Esophagus squamous epithelium (tissue), 4 donors: ENCODE data around the gene LTB4R2.

Experiments used
- CTCF ChIP-seq, 6 experiments: fragments of 450-650 bp in 4 of 6; fragments of 200-600 bp in 2 of 6; sonication (generic) in 2 of 6; IDR thresholded peaks; one replicate each; pipeline ENCODE4 v1.5.1; 2016 to 2019; ENCODE audit warnings: antibody characterized with exemption in 6 of 6, mild to moderate bottlenecking in 4 of 6, moderate library complexity in 4 of 6
- POLR2A ChIP-seq, 4 donors: fragments of 450-650 bp; IDR thresholded peaks; one replicate each; pipeline ENCODE4 v1.6.1; 2017; ENCODE audit warnings: antibody characterized with exemption in 4 of 4, mild to moderate bottlenecking in 4 of 4, moderate library complexity in 3 of 4

DNA sequence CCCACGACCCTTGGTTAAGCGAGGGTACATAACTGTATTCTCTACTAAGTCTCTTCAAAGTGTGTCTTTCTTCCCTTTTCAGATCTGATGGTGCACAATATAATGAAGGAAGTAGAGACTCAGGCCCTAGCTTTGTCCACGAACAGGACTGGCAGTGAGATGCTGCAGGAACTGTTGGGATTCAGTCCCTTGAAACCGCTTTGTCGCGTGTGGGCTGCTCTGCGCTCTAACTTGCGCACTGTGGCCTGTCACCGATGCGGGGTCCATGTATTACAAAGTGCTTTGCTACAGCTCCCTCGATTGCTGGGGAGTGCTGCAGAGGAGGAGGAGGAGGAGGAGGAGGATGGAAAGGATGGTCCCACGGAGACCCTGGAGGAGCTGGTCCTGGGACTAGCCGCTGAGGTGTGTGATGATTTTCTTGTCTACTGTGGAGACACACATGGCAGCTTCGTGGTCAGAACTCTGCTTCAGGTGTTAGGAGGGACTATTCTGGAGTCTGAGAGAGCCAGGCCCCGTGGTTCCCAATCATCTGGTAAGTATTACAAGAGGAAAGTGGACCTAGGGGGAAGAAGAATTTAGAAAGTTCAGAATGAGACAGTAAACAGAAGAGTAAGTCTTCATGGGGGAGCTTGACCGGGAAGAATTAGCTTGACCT, 9.5 kb upstream of the LTB4R2 start:
- TF ChIP-seq CTCF (IDR thresholded peaks at IDR 0.05) (no peak), POLR2A (IDR thresholded peaks at IDR 0.05) (no peak)
